ENCODE data around the gene CCDC178.

GRCh38 chr18:32907311-32907585, 533.3 kb downstream of the CCDC178 start:
- TF ChIP-seq CTCF (IDR thresholded peaks at IDR 0.05) (no peak), POLR2A (IDR thresholded peaks at IDR 0.05) (no peak)

Measured in adrenal gland (tissue), 5 donors.